OCI-M1 (cell line): Measurements from ENCODE around the gene JUP.

Experiments used
- DNase-seq: peaks from one replicate; lab custom pipeline; 2025; lab: John Stamatoyannopoulos, UW

Gene JUP

DNA sequence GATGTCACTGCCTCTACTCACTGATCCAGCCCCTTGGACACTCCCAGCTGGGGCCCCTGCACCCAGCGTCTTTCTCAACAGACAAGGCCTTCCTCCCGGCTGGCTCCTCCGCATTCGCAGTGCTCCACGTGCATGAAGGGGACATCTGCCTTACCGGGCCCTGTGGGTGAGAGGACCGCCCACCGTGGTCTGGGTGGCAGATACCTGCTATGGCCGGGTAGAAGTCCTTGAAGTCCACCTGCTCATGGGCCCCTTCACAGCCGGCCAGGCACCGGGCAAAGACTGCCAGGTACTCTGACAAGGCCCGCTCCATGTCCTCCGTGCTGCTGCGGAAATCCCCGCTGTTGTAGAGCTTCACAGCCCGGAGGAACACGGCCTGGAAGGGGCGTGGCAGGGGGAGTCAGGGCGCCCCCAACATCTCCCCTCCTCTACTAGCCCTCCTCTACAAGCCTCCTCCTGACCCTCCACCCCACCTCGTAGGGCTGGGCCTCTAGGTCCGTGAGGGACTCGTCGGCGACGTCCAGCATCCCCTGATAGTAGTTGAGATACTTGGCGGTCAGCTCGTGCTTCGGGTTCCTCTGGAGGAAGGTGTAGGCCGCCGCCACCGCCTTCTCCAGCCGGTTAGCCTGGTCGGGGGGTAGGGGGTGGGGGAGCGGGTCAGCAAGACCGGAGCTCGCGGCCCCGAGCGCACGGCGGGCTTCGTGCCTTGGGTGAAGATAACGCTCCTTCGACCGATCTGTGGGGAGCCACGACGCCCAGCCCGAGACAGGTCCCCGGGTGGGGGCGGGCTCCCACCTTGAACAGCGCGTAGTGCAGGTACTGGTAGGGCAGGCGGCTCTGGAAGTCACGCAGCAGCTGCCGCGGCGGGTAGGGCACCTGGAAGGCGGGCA lies 24.4 kb upstream of the JUP start:
- no peak for DNase-seq

DNA sequence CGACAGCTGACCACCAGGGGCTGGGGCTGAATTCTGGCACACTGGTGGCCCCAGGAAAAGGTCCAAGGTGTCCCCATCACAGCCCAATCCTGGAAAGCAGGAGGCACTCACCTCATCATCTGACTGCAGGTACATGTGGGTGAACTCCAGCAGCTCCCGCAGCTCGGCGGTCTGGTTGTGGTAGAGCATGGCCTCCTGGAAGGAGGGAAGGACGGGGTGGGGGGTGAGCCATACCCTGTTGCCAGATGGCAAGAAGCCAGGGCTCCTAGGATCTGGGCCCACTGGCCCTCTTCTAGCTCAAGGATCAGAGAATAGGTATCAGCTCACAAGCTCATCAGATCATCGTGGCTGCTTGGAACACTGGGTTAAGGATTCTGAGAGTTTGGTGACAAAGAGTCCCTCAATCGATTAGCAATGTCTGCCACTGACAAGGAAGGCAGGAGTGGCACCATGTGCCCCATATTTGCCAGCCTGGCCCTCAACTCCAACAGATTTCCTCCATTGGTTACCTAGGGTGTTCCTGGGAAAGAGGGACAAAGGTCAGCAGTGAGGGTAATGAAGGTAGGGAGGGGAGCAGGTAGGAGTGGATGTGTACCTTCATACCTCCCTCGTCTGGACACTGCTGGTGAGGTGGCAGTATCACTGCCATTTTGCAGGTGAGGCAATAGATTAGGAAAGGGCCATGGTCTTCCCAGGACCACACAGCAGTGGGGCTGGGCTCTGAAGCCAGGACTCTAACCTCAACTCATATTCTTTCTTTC lies 20.4 kb upstream of the JUP start:
- DNase-seq = no peak

DNA sequence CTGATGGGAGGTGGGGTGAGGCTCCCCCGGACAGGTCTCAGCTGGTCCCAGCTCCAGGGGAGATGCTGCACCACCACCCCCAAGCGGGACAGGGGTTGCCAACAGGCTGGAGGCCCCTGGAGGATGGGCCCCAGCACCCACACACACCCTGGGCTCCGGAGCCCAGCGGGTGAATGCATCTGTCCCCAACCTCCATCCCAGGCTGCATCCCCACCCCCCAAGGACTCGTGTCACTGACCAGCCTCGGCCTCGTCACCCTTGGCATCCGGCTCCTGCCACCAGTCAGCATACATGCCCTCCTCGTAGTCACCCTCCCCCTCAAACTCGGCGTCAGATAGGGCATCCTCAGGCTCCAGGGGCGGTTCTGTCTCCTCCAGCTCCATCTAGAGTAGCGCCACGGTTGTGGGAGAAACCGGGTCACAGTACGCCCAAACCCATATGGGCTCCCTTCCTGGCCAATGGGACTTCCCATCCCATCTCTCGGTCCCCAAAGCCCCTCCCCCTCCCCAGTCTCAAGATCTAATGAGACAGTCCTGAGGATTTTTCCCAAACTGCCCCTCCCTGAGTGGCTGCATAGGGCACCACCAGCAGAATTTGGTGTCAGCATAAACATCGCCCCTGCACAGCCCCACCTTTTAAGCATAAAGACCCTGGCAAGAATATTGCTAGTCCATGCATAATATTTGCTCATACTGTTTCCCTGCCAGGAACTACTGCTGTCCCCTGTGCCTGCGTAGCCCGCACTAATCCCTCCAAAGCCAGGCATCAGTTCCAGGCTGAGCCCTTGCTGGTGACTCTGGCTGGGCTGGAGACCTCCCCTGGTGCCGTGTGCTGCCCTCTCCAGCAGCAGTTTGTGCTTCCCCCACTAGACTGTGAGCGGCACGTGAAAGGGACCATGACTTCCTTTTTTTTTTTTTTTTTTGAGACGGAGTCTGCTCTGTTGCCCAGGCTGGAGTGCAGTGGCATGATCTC lies 16.8 kb upstream of the JUP start:
- DNase-seq = peak; percentile 66

DNA sequence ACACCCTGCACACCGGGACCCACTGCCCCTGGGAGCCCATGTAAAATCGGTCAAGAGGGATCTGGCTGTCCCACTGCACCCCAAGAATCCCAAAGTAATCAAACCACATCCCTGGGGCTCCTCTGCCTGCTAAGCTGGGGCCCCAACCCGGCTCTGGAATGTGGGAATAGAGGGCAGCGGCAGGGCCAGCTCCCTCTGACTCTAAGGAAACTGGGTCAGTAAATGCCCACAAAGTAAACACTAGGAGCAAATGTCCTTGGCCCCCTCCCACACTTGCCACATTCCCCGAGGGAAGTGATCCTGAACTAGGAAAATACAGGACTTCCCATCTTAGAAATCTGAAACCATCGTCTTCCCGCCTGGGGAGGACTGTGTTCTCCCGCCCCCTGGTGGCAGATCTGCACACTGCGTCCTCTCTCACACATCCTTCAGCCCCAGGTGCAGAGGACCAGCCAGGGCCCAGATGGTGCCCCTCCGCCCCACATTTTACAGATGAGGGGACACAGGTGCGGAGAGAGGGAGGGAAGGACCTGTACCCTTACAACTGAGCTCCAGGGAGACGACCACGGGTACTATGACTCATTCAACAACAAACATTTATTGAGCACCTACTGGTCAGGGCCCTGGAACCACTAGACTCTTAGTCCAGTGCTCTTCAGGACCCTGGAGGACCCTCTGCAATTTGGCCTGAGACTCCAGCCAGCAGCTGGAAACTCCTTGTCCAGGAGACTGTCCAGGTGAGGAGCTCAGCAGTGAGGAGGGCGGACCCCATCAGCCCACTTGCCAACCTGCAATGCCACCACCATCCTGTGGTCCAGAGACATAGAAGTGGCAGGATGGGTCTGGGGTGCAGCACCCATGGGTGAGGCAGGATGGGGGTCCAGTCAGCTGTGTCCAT lies 15.1 kb upstream of the JUP start:
- DNase-seq = peak; percentile 78

DNA sequence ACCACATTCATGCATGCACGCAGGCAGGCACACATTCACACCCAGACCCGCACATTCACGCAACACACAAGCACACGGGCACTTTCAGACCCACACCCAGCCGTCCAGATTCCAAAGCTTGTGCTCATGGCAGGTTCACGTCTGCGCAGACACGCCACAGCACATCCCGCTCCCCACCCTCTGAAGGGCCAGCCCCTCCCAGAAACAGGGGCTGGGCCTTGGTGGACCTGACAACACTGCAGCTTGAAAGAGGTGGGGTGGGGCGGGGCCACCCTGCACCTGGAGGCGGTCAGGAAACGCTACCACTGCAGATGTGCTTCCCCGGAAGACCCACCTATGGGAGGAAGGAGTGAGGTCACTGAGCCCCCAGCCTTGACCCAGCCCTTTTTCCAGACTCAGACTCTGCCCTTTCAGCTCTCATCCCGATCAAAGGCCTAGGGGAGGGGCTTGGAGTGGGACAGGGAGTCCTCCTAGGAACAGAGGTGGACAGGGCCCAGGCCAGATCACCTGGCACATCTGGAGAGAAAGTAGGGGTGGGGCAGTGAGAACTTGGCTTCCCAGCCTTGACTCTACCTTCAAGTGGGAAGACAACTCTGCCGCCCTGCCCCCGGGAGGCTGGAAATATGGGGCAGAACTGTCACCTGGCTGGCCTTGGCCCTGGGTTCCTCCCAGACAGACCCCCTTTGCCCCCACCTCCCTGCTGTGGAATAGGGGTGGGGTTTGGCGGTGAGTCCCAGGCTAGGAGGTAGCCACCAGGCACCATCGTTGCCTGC lies 14.3 kb upstream of the JUP start:
- no peak for DNase-seq

DNA sequence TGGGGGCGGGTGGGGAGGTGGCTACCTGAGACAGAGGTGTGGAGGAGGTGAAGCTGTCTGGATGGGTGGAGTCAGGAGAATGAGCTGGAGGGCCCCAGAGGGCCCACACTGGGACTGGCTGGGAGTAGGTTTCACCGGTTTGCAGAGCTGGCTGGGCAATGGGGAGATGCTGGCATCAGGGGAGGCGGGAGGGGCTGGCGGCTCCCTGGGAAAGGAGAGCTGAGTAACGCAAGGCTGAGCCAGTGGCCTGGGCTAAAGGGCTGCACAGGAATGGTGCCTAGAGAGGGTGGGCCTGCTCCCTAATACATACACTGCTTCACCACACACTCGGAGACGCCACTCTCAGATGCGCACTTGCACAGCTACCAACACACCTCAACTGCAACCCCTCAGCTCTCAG lies 12.9 kb upstream of the JUP start:
- no peak for DNase-seq

DNA sequence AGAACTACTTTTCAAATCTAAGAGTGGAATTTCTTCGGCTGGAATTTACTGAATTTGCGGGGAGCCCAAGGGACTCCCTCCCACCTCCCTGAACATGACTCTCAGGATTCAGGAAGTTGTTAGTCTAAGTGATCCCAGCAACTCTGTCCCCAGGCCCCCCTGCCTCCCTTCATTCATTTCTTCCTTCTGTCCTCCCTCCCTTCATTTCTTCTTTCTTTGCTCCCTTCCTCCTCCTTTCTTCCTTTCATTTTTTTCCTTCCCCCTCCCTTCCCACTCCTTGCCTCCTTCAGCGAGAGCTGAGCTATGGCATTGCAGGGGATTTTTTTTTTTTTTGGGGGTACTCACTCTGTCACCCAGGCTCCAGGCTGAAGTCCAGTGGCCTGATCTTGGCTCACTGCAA lies 10.9 kb upstream of the JUP start:
- DNase-seq = no peak

DNA sequence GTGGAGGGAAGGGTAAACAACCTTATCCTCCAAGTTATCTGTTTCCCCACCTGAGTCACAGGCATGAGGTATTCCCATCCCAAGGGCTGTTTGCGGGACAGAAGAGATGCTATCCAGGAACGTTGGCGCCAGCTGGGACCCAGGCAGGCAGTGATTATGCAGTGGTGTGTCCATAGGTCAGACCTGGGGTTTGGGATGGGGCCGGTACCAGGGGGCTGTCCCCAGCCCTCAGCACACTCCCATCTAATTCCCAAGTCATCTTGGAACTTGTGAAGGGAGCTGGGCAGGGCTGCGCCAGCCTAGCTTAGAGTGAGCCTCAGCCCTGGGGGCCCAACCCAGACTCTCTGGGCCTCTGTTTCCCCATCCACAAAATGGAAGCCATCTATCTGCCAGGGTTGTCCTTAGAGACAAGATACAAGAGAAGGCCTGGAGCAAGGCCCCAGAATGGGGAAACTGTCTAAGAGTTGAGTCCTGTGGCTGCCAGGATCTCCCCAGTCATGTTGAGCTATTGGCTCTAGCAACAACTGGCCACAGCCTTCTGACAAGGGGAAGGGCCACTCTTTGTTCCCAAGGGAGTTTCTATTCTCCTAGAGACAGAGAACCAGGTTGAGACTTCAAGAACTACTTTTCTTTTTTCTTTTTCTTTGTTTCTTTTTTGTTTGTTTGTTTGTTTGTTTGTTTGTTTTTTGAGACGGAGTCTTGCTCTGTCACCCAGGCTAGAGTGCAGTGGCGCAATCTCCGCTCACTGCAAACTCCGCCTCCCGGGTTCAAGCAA lies 9.8 kb upstream of the JUP start:
- DNase-seq = peak; percentile 16

DNA sequence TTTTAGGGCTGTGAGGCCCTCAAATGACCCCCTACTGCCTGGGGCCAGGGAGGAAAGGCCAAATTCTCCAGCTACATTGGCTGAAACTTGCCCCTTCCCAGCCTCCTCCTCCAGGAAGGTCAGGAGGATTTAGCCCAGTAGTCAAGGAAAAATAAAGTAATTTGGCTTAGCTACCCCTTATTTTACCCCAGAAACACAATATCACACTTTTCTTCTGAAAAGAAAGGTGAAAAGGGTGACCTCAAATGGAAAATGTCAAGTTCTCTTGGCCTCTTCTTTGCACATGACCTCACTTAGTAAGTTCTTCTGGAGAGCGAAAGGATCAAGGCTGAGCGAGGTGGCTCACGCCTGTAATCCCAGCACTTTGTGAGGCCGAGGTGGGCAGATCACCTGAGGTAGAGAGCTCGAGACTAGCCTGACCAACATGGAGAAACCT lies 8.0 kb upstream of the JUP start:
- no peak for DNase-seq

DNA sequence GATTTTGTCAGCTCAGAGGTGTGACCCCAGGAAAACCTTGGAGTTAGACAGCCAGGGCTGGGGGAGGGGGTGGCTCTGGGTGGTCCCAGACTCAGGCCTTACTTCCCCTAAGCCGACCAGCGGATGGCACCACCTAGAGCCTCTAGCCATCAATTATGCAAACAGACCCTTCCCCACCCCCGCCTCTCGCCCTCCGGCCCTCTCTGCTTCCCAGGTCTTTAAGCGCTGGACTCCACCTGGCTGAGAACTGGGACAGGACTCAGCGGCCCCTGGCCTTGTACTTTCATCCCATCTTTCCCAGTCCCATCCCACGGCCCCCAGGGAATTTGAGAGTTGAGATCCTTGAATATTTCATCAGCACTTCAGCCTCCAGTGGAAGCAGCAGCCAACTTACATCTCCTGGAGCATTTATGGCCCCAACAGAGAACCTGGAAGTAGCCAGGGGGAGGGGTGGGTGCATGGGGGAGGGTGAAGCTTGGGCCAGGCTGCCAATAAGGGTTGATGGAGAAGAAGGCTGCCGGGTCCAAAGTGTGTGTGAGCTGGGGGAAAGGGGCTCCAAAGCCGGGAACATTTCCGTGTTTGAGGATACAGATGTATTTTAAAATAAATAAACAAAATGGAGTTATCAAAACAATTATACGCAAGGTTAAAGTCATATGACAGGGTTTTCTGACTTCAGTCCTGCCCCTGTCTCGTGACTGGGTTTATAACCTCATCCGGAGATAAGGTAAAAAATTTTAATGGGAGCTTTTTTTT lies 7.5 kb upstream of the JUP start:
- DNase-seq = peak; percentile 66

DNA sequence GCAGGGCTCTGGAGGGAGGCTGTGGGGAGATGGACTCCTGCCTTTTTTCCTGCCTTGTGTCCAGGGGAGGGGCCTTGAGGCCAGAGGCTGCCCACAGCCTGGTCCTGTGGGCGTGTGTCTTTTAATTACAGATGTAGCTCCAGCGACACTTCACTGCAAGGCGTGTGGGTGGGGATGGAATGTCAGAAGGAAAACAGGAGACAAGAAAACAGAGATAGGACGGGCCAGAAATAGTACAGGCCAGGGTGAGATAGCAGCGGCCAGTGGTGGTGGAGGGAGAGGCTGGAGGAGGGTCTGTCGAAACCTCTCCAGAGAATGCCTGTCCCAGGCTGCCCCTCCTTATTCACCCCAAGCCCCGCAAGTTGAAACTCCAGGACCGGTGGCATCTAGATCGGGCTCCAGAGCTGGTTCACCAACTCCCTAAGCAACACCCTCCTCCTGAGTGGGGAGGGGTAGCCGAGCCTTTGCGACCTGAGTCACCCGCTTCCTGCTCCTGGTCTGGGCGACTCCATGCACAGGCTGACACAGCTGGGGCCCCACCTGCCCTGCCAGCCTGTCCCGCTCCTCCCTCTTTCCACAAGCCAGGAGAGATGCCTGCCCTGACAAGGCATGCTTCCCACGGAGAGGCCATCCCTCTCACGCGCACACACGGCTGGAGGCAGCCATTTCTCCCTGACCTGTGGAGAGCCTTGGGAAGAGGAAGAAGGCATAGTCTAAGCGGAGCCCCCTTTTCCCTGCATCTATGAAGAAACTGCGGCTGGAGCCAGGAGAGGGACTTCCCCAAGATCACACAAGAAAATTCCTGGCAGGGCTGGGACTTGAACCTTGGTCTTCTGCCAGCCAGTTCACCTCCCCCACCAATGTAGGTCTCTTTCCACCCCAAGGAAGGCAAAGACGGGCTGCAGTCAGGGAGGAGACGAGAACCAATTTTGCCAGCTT lies 6.6 kb upstream of the JUP start:
- DNase-seq = peak; percentile 71

DNA sequence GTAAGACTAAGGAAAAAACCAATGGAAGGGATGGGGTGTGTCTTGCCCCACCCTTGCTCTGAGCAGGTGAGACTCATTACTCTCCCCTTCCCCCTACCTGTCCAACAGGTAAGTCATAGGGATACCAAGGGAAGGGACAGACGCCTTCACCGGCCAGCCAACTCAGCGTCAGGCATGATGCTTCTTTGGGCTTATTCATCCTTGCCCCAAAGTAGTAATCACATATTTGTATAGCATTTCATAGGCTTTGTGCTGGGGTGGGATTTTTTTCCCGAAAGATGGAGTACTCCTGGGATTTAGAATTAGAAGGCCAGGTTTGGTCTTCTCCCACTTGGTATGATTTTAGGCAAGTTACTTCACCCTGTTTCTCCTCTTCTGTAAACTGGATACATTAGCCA lies 509 bp upstream of the JUP start:
- no peak for DNase-seq

DNA sequence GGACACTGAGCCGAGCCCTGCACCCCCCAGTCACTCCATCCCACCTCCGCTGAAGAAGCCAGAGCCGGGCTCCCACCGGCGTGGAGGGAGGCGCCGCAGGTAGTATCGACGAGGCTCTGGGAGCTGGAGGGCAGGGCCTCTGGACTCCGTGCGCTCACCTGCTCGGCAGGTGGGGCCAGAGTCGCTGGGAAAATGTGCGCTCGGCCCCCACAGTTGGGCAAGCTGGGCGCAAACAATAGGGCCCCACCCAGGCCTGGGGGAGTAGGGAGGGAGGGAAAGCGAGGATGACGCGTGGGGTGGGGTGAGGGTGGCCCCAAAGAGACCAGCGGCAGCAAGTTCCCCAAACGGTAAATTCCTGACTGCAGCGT lies 668 bp downstream of the JUP start:
- no peak for DNase-seq

DNA sequence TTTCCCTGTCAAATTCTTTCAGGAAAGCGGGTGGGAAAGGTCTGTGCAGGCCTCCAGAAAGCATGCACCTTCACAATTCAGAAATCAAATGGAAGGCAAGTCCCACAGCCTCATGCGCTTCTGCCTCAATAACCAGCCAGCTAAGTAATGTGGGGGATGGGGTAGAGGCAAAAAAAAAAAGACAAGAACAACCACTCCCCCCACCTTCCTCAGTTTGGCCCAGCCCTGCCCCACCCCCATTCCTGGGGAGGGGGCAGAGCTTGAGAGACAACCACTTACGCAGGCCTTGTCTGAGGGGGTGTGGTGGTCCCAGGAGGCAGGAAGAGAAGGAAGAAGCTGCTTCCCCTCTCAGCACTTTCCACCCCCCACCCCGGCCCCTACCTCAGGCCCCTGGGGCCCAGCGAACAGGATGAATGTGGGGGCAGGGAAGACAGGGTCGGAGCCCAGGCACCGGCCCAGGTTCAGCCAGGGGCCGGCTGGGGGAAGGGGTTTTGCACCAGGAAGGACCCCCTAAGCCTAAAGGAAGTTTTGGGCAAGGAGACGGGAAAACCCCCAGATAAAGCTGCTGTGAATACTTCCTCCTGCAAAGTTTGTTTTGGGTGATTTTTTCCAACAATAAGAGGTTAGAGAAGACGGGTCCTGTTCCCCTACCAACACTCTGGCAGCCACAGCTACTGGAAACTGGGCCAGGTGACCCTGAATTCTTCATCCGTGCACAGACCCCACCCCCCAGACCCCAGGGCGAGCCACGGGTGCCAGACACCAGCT lies 1.2 kb downstream of the JUP start:
- peak; percentile 82 for DNase-seq

DNA sequence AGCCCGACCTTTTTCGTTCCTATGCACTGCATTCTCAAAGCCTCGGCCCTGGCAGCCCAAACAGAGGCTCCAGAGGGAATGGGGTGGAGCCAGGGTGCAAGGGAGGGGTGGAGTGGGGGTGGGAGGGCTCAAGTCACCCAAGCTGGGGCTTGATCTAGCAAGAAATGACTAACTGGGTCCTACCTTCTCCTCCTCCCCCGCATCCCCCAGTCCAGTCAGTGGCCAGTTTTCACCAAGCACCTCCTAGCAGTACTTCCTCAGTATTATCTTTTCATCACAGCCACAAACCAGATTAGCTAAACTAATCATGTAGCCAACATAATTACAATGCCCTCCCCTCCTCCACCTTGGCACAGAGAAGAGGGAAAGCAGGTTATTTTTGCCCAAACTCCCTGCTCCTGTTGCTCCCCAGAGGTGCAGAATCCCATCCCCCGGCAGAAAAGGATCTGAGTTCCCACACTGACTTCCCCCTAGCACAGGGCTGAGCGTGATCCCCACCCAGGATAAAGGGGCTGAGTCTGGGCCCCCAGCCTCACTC lies 2.2 kb downstream of the JUP start:
- peak; percentile 95 for DNase-seq

DNA sequence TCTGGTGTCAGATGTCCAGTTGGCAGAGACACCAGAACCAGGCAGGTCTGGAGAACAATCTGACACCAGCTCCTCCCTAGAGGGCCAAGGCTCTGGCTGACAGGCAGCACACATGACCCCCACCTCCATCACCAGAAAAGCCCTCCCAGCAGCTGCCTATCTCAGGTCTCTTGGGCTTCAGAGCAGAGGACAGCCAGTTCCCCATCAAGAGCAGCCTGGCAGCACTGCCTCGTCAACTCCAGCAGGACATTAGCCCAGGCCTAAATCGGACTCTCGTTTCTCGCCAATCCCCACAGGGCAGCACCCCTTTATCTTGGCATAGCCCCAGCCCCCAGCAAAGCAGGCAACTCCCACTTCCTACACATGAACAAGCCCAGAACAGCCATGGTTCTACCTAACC lies 4.4 kb downstream of the JUP start:
- no peak for DNase-seq
